ENCODE results near the gene ANKRD10.

GRCh38 chr13:110836605-110836903, 78.3 kb downstream of the ANKRD10 start:
- TF ChIP-seq CTCF (IDR thresholded peaks at IDR 0.05 in 2 of 3, conservative IDR thresholded peaks at IDR 0.05 in 1 of 3; ENCODE audit: control insufficient read depth in 2 of 3, extremely low read depth in 1 of 3, insufficient read depth in 1 of 3, low read depth in 3 of 3, low read length in 3 of 3) (no peak), POLR2AphosphoS5 (IDR thresholded peaks at IDR 0.05; ENCODE audit: low read length) (no peak), POLR2A (IDR thresholded peaks at IDR 0.05; ENCODE audit: low read depth, low read length) (no peak), KDM1A (IDR thresholded peaks at IDR 0.05; ENCODE audit: borderline replicate concordance) (no peak), BHLHE40 (IDR thresholded peaks at IDR 0.05; ENCODE audit: borderline replicate concordance in 1 of 2, low read depth in 2 of 2, low read length in 1 of 2) (no peak), RAD21 (IDR thresholded peaks at IDR 0.05; ENCODE audit: insufficient read depth, low read depth, low read length) (no peak), ETV6 (conservative IDR thresholded peaks at IDR 0.05 in 1 of 2, IDR thresholded peaks at IDR 0.05 in 1 of 2; ENCODE audit: borderline replicate concordance in 1 of 2, low read depth in 1 of 2) (no peak), E2F4 (IDR thresholded peaks at IDR 0.05; ENCODE audit: low read depth, low read length) (no peak), ZNF384 (IDR thresholded peaks at IDR 0.05; ENCODE audit: borderline replicate concordance, low read depth, low read length) (no peak), NFIC (IDR thresholded peaks at IDR 0.05; ENCODE audit: low read depth, low read length) (no peak), YY1 (IDR thresholded peaks at IDR 0.05; ENCODE audit: low read depth, low read length) (no peak)
